Keratinocyte (primary cell): Measurements from ENCODE around the gene SCCPDH. TPM values are rescaled to one million over a fixed set of nuclear protein-coding genes. Genes with fewer than 3 reads are reported as not detected.

Source experiments
- DNase-seq: peaks from one replicate; pipeline ENCODE4 v3.0.0-alpha.2; 2011; ENCODE audit warnings: low read depth, missing footprints, low spot score
- FAIRE-seq: peaks from 2 replicates; lab custom pipeline; 2011; peaks lifted over from hg19 to GRCh38; lab: Jason Lieb, UNC
- H2AFZ ChIP-seq: 2 replicates; pipeline ENCODE4 v1.6.0; 2012; ENCODE audit warnings: low read length, control low read depth, inconsistent platforms; ENCODE audit not compliant: control insufficient read depth
- H3K27ac ChIP-seq: 2 replicates; pipeline ENCODE4 v1.5.1; 2011; ENCODE audit warnings: low read length; ENCODE audit not compliant: control insufficient read depth, insufficient read depth
- H3K27me3 ChIP-seq: 3 replicates; pipeline ENCODE4 v1.6.0; 2011; ENCODE audit warnings: low read length; ENCODE audit not compliant: control insufficient read depth, insufficient read depth; ENCODE audit errors: extremely low read depth
- H3K36me3 ChIP-seq, 2 experiments: 2 replicates in 1 of 2; 3 replicates in 1 of 2; pipeline ENCODE4 v1.5.1; 2011; ENCODE audit warnings: low read length in 2 of 2, mild to moderate bottlenecking in 1 of 2; ENCODE audit not compliant: control insufficient read depth in 2 of 2, insufficient read depth in 2 of 2; ENCODE audit errors: extremely low read depth in 1 of 2
- H3K4me1 ChIP-seq: 3 replicates; pipeline ENCODE4 v1.5.1; 2011; ENCODE audit warnings: low read length; ENCODE audit not compliant: control insufficient read depth, insufficient read depth; ENCODE audit errors: extremely low read depth
- H3K4me2 ChIP-seq: 3 replicates; pipeline ENCODE4 v1.6.0; 2011; ENCODE audit warnings: low read depth, low read length; ENCODE audit not compliant: control insufficient read depth, insufficient read depth; ENCODE audit errors: extremely low read depth
- H3K4me3 ChIP-seq, 3 experiments: fragments of 200-600 bp in 1 of 3; sonication (generic) in 1 of 3; 2 replicates in 2 of 3; 3 replicates in 1 of 3; pipeline ENCODE4 v1.5.1; 2011 to 2016; ENCODE audit warnings: low read length in 3 of 3, mild to moderate bottlenecking in 3 of 3, control low read depth in 2 of 3, inconsistent platforms in 1 of 3, low read depth in 1 of 3, mixed read lengths in 1 of 3, mixed run types in 1 of 3, moderate library complexity in 1 of 3; ENCODE audit not compliant: control insufficient read depth in 2 of 3, insufficient read depth in 2 of 3; ENCODE audit errors: extremely low read depth in 1 of 3
- H3K79me2 ChIP-seq: 2 replicates; pipeline ENCODE4 v1.6.0; 2012; ENCODE audit warnings: low read length; ENCODE audit not compliant: control insufficient read depth, insufficient read depth
- H3K9ac ChIP-seq: 3 replicates; pipeline ENCODE4 v1.6.0; 2011; ENCODE audit warnings: low read length; ENCODE audit not compliant: control insufficient read depth, insufficient read depth; ENCODE audit errors: extremely low read depth
- H3K9me1 ChIP-seq: 3 replicates; pipeline ENCODE4 v1.6.0; 2011; ENCODE audit warnings: low read length; ENCODE audit not compliant: control insufficient read depth, insufficient read depth; ENCODE audit errors: extremely low read depth
- H3K9me3 ChIP-seq: 2 replicates; pipeline ENCODE4 v1.5.1; 2012; ENCODE audit warnings: low read depth, low read length; ENCODE audit not compliant: control insufficient read depth
- H4K20me1 ChIP-seq: 3 replicates; pipeline ENCODE4 v1.6.0; 2011; ENCODE audit warnings: low read length; ENCODE audit not compliant: control insufficient read depth, insufficient read depth; ENCODE audit errors: extremely low read depth
- CTCF ChIP-seq, 3 experiments: IDR thresholded peaks in 1 of 3; conservative IDR thresholded peaks in 1 of 3; optimal IDR thresholded peaks in 1 of 3; 2 replicates in 2 of 3; 3 replicates in 1 of 3; pipeline versions ENCODE3 to v1.5.1; 2011; ENCODE audit warnings: low read length in 3 of 3, mild to moderate bottlenecking in 3 of 3, moderate library complexity in 2 of 3, control low read depth in 1 of 3, inconsistent platforms in 1 of 3; ENCODE audit not compliant: insufficient read depth in 2 of 3; ENCODE audit errors: extremely low read depth in 1 of 3
- EZH2 ChIP-seq: IDR thresholded peaks from one replicate; pipeline ENCODE4 v1.6.1; 2012; ENCODE audit warnings: inconsistent platforms, mild to moderate bottlenecking, low read length, moderate library complexity
- dilution Hi-C: fragments of 300-500 bp; cut with MboI; formaldehyde crosslinking; loops from one replicate; pipeline ENCODE4 v1.7.0; 2020; ENCODE audit warnings: low sequenced_read_pairs; ENCODE audit not compliant: extremely low pct_ligation_motif_present
- polyA plus RNA-seq, 5 experiments: library from polyadenylated mRNA; depleted of rRNA in 3 of 5; stranded (reverse) in 3 of 5; stranded (forward) in 1 of 5; unstranded in 1 of 5; fragments of >200 nt; gene quantifications; 1 replicate in 1 of 5; 2 replicates in 3 of 5; 3 replicates in 1 of 5; pipeline versions ENCODE4 v1.2.1 to v1.2.3, GENCODE V29; 2011 to 2012; ENCODE audit warnings: missing spikeins in 2 of 5, low read depth in 1 of 5, low replicate concordance in 1 of 5

Gene SCCPDH
- polyA plus RNA-seq, 1 donor (not counting 4 experiments of a cell fraction or from before 2014, with no cell fraction given): 4.3 TPM

GRCh38 chr1:246794828-246795671 lies 70.8 kb downstream of the SCCPDH start:
- H3K79me2 ChIP-seq: no peaks in the 10 kb centered on the region
- H4K20me1 ChIP-seq: no peaks in the 10 kb centered on the region
- peak overlapping the region; percentile 66 for H2AFZ ChIP-seq
- dilution Hi-C loops: no loop called here
- peak overlapping the region; percentile 47 for H3K9ac ChIP-seq
- H3K4me3 ChIP-seq: no peak overlapping the region
- no peak overlapping the region for H3K27ac ChIP-seq
- no peaks in the 10 kb centered on the region for H3K27me3 ChIP-seq
- DNase-seq: peak; percentile 28
- no peaks in the 10 kb centered on the region for H3K9me1 ChIP-seq
- peak overlapping the region; percentile 54 for H3K4me2 ChIP-seq
- TF ChIP-seq CTCF (optimal IDR thresholded peaks at IDR 0.05 in 1 of 3, IDR thresholded peaks at IDR 0.05 in 1 of 3, conservative IDR thresholded peaks at IDR 0.05 in 1 of 3; ENCODE audit: extremely low read depth in 1 of 3, insufficient read depth in 2 of 3, low read length in 3 of 3) (no peak), EZH2 (no peak)
- peak; percentile 34 for FAIRE-seq
- no peaks in the 10 kb centered on the region for H3K36me3 ChIP-seq
- H3K4me1 ChIP-seq: peaks cover 20% of the 10 kb centered on the region
- no peaks in the 10 kb centered on the region for H3K9me3 ChIP-seq

GRCh38 chr1:246795906-246796694 lies 71.9 kb downstream of the SCCPDH start:
- H4K20me1 ChIP-seq: no peaks in the 10 kb centered on the region
- no peaks in the 10 kb centered on the region for H3K36me3 ChIP-seq
- H3K4me3 ChIP-seq: no peak overlapping the region
- H3K27me3 ChIP-seq: no peaks in the 10 kb centered on the region
- peaks cover 26% of the 10 kb centered on the region for H3K4me1 ChIP-seq
- dilution Hi-C loops: no loop called here
- no peak overlapping the region for H3K27ac ChIP-seq
- H3K9me1 ChIP-seq: no peaks in the 10 kb centered on the region
- peak overlapping the region; percentile 66 for H2AFZ ChIP-seq
- H3K4me2 ChIP-seq: peak overlapping the region; percentile 54
- peak overlapping the region; percentile 47 for H3K9ac ChIP-seq
- FAIRE-seq (no peak), DNase-seq (no peak)
- H3K9me3 ChIP-seq: no peaks in the 10 kb centered on the region
- TF ChIP-seq EZH2: no peak
- TF ChIP-seq CTCF (optimal IDR thresholded peaks at IDR 0.05 in 1 of 3, IDR thresholded peaks at IDR 0.05 in 1 of 3, conservative IDR thresholded peaks at IDR 0.05 in 1 of 3; ENCODE audit: extremely low read depth in 1 of 3, insufficient read depth in 2 of 3, low read length in 3 of 3): no peak
- H3K79me2 ChIP-seq: no peaks in the 10 kb centered on the region
